HepG2 (cell line): ENCODE results near the gene ZNF624.

Source experiments
- AFF4 ChIP-seq: sonication (generic); formaldehyde crosslinking; IDR thresholded peaks from 2 replicates; pipeline ENCODE4 v1.4.0; 2020; ENCODE audit warnings: missing genetic modification reagents
- ARID4A ChIP-seq: sonication (generic); formaldehyde crosslinking; IDR thresholded peaks from 2 replicates; pipeline ENCODE4 v1.5.0; 2020; ENCODE audit warnings: mild to moderate bottlenecking, missing genetic modification reagents, borderline replicate concordance
- BCL6 ChIP-seq: IDR thresholded peaks from 2 replicates; pipeline ENCODE4 v1.6.1; 2016; ENCODE audit warnings: missing genetic modification reagents, missing compliant biosample characterization
- CTCF ChIP-seq: sonication (generic); formaldehyde crosslinking; IDR thresholded peaks from 2 replicates; pipeline ENCODE4 v1.5.0; 2020; ENCODE audit warnings: mild to moderate bottlenecking, missing genetic modification reagents, moderate library complexity
- FOXP4 ChIP-seq: sonication (generic); formaldehyde crosslinking; IDR thresholded peaks from 2 replicates; pipeline ENCODE4 v1.4.0; 2020; ENCODE audit warnings: missing genetic modification reagents
- HNF1B ChIP-seq: sonication (generic); formaldehyde crosslinking; IDR thresholded peaks from 2 replicates; pipeline ENCODE4 v1.5.1; 2020; ENCODE audit warnings: mild to moderate bottlenecking, moderate library complexity, missing genetic modification reagents
- KDM5B ChIP-seq: sonication (generic); formaldehyde crosslinking; IDR thresholded peaks from 2 replicates; pipeline ENCODE4 v1.4.0; 2020; ENCODE audit warnings: missing genetic modification reagents, mild to moderate bottlenecking, borderline replicate concordance
- KLF16 ChIP-seq, 2 experiments: sonication (generic) in 1 of 2; formaldehyde crosslinking in 1 of 2; IDR thresholded peaks; 2 replicates each; pipeline versions ENCODE4 v1.6.1 to v1.8.0; 2016 to 2023; ENCODE audit warnings: missing genetic modification reagents in 2 of 2, missing compliant biosample characterization in 1 of 2
- MAFK ChIP-seq, 2 experiments: IDR thresholded peaks in 1 of 2; conservative IDR thresholded peaks in 1 of 2; 2 replicates each; pipeline ENCODE4 v1.6.1; 2011; ENCODE audit warnings: improper control_type of control experiment in 2 of 2, low read length in 2 of 2
- MAZ ChIP-seq, 2 experiments: sonication (generic) in 1 of 2; formaldehyde crosslinking in 1 of 2; IDR thresholded peaks; 2 replicates each; pipeline versions ENCODE4 v1.5.0 to v1.6.1; 2012 to 2020; ENCODE audit warnings: low read depth in 2 of 2, mild to moderate bottlenecking in 2 of 2, borderline replicate concordance in 1 of 2, improper control_type of control experiment in 1 of 2, low read length in 1 of 2, missing genetic modification reagents in 1 of 2, moderate library complexity in 1 of 2
- REST ChIP-seq, 2 experiments: IDR thresholded peaks; 2 replicates each; pipeline ENCODE4 v1.6.1; 2011 to 2012; ENCODE audit warnings: low read length in 2 of 2, borderline replicate concordance in 1 of 2, low read depth in 1 of 2, mild to moderate bottlenecking in 1 of 2, moderate library complexity in 1 of 2
- RFXAP ChIP-seq: sonication (generic); formaldehyde crosslinking; IDR thresholded peaks from 2 replicates; pipeline ENCODE4 v1.4.0; 2020; ENCODE audit warnings: missing genetic modification reagents, borderline replicate concordance
- ZFX ChIP-seq: sonication (generic); formaldehyde crosslinking; IDR thresholded peaks from 2 replicates; pipeline ENCODE4 v1.4.0; 2020; ENCODE audit warnings: mild to moderate bottlenecking, low read depth, missing genetic modification reagents, moderate library complexity
- ZNF678 ChIP-seq: sonication (generic); formaldehyde crosslinking; IDR thresholded peaks from 2 replicates; pipeline ENCODE4 v1.4.0; 2020; ENCODE audit warnings: mild to moderate bottlenecking, missing genetic modification reagents

GRCh38 chr17:16583781-16584180 lies 69.9 kb downstream of the ZNF624 start:
- TF ChIP-seq CTCF (CRISPR knock-in tag) (no peak), MAFK (conservative IDR thresholded peaks at IDR 0.05 in 1 of 2, IDR thresholded peaks at IDR 0.05 in 1 of 2; ENCODE audit: low read length in 2 of 2) (no peak), RFXAP (CRISPR knock-in tag) (no peak), ARID4A (CRISPR knock-in tag) (no peak), REST (IDR thresholded peaks at IDR 0.05; ENCODE audit: borderline replicate concordance in 1 of 2, low read depth in 1 of 2, low read length in 2 of 2) (no peak), KDM5B (CRISPR knock-in tag) (no peak), MAZ (IDR thresholded peaks at IDR 0.05; ENCODE audit: borderline replicate concordance, low read depth, low read length) (no peak), MAZ (CRISPR knock-in tag; IDR thresholded peaks at IDR 0.05; ENCODE audit: low read depth) (no peak), ZNF678 (CRISPR knock-in tag) (no peak), KLF16 (CRISPR knock-in tag; IDR thresholded peaks at IDR 0.05) (no peak), ZFX (CRISPR knock-in tag) (no peak), BCL6 (CRISPR knock-in tag) (no peak), HNF1B (CRISPR knock-in tag) (no peak), AFF4 (no peak), FOXP4 (CRISPR knock-in tag) (no peak)
